Measurements from ENCODE around the gene ZFP57.

GRCh38 chr6:29633534-29633905, 47.4 kb downstream of the ZFP57 start:
- TF ChIP-seq CTCF (IDR thresholded peaks at IDR 0.05; ENCODE audit: poor library complexity), result no peak
- no peak for TF ChIP-seq EZH2phosphoT487 (IDR thresholded peaks at IDR 0.05; ENCODE audit: low read depth, severe bottlenecking, unreplicated experiment)
